ENCODE measurements around the gene CDH23. TPM values are rescaled to one million over a fixed set of nuclear protein-coding genes. Genes with fewer than 3 reads are reported as not detected.

Gene CDH23
- polyA plus RNA-seq, 3 donors, result 0.83 to 1.3 (median 0.96) TPM

DNA sequence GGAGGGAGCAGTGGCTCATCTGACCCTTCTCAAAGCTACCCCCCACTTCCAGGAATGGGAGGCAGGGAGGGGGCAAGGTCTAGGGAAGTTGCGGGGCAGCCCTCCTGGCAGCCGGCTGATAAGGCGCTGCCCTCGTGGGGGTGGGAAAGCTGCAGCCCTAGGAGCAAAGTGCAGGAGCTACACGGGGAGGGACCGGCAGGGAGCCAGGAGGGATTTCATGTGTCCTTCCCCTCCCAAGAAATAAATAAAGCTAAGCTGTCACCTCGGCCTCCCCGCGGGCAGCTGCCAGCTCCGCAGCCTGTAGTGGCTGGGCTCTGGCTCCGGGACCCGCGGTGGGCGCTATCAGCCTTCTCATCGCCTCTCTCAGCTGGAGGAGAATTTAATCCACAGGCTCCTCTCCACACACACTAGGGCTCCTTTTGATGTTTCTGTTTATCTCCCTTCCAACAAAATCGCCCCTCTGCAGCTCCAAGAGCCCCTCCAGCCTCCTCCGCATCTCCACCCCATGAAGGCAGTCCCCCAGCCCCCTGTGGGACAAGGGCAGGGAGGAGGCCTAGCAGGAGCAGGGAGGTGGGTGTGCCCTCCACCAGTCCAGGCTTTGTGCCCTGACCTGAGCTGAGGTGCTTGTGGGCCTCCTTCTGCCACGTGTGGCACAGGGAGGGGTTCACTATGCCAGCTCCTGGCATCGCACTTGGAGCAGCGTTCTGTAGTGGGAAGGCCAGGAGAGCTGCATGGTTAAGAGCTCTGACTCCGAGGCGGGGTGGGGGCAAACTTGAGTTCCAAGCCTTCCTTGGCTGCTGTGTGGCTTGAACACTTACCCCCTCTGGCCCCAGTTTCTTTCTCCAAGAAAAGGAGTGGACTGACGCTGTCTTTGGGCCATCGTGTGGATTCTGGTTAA lies 242.4 kb downstream of the CDH23 start:
- DNase-seq, result no peak

DNA sequence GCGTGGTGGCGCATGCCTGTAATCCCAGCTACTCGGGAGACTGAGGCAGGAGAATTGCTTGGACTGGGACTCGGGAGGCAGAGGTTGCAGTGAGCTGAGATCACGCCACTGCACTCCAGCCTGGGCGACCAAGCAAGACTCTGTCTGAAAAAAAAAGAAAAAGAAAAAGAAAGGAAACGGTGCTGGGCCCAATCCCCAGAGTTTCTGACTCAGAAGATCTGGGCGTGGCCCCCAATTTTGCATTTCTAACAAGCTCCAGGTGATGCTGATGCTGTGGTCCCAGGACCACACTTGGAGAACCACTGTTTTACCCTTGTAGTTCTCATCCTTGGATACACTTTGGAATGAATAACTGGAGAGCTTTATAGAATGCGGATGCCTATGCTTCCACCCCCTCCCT lies 243.9 kb downstream of the CDH23 start:
- no peak for DNase-seq

DNA sequence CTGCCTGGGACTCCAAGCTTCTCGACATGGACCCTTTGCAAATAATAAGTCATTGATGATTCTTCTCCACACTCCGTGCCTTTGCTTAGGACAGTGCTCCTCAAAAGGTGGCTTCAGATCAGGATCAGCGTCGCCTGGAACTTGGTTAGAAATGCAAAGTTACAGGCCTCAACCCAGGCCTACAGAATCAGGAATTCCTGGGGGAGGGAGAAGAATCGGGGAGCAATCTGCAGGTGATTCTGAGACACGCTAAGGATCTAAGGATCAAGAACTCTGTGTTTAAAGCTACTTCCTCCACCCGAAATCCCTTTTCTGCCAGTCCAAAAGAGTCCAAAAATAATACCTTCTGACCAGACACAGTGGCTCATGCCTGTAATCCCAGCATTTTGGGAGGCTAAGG lies 244.7 kb downstream of the CDH23 start:
- DNase-seq, result no peak

DNA sequence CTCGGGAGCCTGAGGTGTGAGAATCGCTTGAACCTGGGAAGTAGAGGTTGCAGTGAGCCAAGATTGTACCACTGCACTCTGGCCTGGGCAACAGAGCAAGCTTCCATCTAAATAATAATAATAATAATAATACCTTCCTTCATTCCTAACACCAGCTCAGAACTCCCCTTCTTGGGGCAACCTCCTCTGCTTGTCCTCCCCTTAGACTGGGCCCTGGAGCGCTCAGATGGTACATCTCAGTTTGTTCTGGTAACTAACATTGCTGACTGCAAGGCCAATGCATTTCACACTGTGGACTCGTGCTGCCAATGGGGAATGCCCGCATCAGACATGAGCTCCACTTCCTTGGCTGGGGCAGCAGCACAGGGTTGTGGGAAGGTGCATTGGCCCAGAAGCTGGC lies 245.3 kb downstream of the CDH23 start:
- no peak for DNase-seq

DNA sequence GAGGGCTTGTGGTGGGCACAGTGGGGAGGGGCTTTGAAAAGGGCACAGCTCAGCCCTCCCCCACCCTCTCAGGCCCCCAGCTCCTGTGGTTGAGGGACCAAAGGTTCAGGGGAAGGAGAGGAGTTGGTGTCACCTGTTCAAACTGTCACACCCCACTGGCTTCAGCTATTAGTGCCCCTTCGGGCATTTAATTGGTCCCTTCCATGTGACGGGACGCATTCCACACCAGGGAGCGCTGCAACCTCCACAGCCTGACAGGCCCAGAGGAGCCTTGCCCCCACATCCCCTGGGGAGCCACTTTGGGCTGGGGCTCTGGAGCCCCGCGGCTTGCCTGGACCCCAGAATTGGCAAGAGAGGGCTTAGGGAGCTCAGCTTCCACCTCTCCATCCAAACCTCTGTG lies 247.2 kb downstream of the CDH23 start:
- DNase-seq, result peak; percentile 69

DNA sequence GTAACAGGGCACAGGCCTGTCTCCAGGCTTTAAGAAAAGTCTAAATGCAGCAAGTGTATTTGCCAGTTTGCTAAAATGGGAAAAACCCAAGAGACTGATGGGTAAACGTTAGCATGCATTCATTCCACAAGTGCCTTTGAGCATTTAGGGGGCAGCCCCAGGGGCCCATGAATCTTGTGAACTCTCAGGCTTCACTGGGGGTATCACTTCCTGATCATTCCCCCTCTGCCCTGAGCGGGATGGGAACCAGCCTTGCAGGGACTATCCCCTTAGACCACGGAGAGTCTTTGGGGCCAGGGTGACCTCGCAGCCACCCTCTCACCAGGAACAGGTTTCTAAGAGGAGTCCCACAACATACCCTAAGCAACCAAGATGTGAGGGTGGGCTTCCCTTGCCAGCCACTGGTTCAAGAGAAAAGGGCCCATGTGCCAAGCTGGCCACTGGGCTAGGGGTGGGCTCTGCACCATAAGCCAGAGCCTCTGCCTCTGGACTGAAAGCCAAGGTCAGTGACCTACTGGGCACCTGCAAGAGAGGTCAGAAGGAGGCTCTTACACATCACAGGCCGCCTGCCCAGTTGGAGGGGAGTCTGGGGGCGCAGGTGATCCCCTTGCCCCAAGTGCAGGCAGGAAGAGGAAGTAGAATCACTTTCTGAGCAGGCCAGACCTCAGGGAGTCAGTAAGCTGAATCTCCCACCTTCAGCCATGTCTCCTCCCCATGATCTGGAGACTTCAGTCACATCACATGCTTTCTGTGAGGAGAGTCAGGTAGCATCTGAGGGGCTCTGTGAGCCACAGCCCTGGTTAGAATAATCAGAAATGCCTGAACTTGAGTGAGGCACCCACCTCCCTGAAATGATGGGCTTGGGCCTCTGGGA lies 247.8 kb downstream of the CDH23 start:
- no peak for DNase-seq

DNA sequence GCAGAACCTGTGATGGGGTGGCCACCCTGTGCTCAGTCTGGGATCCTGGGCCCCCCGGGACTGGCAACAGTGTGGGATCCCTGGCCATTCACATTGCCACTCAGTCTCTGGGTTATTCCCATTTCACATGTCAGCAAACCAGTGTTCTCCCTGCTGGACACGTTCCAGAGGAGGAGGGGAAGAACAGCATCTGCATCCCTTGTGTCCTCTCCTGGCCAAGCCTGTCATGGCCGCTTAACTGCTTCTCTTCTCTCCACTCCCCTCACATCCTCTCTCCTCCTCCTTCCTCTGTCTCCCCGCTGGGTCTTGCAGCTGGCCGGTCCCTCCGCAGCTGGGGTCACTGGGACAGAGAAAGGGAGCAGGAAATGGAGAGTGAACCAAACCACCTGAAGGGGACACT lies 248.5 kb downstream of the CDH23 start:
- no peak for DNase-seq

DNA sequence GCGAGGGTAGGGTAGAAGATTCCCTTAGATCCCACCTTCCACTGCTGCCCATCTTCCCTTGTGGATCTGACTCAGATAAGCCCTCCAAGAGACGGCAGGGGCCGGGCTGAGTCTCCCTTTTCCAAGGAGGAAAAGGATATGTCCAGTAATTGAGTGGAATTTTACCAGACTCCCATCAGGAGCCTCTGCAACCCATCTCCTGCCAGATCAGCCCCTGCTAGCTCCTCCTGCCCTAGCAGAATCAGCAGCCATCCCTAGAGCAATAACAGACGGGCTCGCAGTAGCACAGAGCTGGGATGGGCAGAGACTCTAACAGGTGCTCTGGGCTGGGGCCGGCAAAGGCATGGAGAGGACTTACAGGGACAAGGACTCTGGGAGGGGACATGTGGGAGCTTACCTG lies 249.3 kb downstream of the CDH23 start:
- no peak for DNase-seq

DNA sequence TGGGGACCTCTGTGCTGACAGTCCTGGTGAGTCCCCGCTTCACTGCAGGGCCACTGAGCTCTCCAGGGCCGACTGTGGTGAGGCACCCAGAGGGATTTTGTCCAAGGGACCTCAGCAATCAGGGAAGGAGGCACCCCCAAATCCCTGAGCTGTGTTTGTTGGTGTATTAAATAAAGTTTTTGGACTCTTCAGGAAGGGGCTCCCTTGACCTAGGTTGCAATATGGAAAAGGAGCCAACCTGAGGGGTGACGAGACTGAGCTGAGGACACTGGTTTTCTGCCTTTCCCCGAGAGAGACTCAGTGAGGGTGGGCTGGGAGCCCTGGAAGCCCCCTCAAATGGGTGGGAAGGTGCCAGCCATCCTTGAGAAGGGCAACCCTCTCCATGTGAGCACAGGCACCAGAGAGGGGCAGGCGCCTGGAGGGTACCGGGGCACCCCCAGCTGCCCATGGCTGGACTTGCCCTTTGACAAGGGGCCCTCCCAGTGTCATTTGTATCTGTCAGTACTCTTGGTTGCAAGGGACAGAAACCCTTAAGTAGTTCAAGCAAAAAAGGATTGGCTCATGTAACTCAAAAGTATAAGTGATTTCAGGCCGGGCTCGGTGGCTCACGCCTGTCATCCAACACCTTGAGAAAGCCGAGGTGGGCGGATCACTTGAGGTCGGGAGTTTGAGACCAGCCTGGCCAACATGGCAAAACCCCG lies 250.0 kb downstream of the CDH23 start:
- no peak for DNase-seq

DNA sequence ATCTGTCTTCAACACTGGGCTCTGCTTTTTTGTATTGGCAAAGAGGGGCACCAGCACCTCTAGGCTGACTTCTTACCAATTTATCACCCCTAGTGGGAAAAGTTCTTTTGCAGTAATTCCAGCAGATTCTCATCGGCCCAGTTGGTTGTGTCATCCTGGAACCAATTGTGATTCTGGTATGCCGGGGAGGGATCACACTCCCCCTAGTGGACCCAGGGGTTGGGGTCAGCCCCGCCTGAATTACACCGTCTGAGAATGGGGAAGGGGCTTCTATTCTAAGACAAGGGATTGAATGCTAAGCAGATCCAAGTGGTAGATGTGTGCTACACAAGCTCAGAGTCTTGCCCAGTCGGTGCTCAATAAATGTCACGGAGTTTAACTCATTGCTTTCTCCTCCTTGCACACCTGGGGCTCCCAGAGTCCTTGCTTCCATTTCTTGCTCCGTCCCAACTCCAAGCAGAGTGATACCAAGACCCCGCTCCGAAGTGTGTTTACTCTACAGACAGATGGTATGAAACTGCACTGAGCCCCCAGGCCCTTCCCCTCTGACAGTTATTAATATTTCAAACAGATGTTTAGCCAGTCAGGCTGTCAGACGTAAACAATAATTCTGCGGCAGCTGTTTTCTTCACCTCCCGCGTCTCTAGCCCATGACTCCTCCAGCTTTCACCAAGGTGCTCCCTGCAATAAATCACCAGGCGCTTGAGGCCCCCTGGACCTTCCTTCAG lies 251.0 kb downstream of the CDH23 start:
- no peak for DNase-seq

DNA sequence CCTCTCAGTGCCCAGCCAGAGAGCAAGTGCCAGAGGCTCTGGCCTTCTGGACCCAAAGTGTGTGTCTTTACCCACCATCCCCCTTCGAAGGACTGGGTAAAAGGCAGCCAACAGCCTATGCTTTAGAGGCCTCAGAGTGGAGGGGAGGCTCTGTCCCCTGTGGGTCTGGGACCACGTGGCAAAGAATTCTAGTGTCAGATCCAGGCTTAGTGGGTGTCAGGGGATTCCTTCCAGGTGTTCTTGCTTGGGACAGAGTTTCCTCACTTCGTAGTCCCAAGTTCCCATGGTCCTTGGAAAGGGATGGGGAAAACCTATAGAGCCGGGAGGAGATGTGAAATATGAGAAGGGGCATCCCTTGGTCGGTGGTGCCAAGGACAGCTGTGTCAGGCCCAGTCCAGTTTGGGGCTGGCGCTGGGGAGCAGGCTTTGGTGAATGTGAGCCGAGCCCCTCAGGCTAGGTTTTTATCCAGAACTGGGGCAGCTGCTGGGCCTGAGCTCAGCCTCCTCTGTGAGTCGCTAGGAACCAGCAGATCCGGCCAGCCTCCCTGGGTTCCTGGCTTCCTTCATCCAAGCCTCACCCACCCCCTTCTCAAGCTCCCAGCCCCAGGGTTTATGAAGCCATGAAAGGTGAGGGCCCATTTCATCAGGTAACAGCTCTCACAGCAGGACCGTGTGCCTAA lies 251.7 kb downstream of the CDH23 start:
- no peak for DNase-seq

DNA sequence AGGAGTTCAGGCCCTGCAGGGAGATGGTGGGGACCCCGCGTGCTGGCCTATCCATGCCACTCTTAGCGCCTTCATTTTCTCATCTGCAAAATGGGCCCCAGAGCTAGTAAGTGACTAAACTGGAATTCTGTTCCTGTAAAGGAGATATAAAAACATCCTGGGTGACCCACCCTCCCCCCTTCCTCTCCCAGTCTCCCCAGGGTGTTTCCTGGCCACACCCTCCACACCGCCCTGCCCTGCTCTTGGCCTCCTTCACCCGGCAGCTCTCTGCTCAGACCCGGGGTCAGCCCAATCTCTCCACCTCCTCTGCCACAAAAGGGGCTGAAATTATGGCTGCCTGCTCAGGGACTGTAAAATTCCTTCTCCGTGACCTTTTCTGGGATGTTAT lies 252.2 kb downstream of the CDH23 start:
- DNase-seq, result no peak

DNA sequence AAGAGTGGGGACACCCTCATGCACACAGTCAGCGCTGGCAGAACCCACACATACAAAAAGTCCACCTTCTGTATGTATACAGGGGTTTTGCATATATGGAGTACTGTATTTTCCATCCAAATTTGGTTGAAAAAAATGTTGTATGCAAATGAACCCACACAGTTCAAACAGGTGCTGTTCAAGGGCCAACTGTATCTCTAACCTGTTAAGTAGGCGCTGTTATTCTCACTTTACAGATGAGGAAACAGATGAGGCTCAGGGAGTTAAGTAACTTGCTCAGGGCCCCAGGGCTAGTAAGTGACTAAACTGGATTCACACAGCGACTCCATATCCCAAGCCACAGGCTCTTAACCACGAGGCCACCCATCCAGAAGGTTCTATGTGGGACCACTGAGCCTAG lies 252.9 kb downstream of the CDH23 start:
- no peak for DNase-seq

DNA sequence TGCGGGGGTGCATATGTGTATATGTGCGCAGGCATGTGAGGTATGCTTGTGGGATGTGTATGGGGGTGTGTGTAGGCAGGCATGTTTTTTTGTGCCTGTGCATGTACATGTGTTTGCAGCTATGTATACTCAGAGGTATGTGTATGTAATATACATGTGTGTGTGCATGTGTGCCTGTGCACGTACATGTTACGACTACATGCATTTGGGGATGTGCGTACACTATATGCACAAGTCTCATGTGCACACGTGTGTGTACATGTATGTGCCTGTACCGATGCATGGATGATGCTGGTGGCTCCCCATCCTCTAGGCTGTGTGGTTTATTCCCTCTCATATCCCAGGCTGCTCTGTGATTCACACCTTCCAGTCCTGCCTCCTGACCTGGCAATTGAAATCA lies 253.7 kb downstream of the CDH23 start:
- no peak for DNase-seq

DNA sequence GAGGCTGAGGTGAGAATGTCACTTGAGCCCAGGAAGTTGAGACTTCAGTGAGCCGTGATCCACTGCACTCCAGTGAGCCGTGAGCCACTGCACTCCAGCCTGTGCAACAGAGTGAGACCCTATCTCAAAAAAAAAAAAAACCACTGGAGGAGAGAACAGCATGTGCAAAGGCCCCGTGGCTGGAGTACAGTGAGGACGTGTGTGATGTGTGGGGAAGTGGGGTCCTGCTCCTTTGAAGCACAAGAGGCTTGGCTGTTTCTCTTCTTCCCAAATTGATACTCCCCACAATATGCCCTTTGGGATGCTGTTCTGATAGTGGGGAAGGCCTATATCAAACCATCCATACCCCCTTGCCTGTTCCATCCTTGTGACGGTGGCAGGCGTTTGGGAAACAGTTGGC lies 254.7 kb downstream of the CDH23 start:
- no peak for DNase-seq

DNA sequence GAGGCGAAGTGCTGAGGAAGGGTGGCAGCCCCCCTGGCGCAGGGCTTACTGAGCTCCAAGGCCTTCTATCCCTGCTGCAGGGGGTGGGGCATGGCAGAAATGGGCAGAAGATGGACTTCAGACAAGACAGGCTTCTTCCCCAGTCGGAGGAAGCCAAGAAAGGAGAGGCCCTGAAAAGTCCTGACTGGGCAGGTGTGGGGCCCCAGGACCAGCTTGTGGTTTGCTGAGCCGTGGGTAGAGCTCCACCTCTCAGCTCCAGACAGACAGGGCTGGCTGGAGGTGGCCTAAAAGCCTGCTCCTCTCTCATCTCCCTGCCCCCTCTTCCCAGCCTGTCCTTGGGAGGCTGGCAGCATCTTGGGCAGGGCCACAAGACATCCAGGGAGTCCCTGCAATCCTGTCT lies 255.2 kb downstream of the CDH23 start:
- no peak for DNase-seq

DNA sequence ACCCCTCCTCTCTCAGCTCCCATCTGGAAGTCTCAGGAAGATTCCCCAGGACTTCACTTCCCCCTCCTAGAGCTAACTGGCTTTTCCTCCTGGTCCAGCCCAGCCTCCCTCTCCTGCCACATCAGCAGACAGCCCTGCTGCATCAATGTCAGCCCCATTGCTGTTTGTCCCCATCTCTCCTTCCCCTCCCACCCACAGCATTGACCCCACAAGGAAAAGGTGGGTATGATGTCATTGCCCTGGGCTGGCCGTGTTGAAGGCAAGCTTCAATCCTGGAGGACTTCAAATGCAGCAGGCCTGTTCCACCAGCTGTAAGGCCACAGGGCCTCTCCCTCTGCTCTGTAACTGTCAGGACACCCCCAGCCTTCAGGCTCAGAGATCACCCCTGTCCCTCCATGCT lies 256.3 kb downstream of the CDH23 start:
- no peak for DNase-seq

DNA sequence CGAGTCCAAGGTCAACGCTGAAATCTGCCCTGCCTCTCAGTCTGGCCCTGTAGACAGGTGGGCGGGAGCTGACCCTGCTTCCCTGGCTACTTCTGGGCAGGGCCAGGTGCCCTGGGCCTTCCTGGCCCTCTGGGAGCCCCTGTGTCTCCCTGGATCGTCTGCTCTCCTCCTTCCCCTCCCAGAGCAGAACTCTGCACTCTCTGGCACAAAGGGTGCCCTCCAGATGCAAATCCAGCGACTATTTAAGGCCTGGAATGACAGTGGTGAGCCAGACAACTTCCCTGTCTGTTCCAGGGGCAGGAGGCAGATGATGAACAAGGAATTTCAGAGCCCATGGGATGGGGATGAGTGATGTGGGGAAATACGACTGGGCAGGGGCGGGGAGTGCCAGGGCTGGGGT lies 259.5 kb downstream of the CDH23 start:
- DNase-seq, result no peak

DNA sequence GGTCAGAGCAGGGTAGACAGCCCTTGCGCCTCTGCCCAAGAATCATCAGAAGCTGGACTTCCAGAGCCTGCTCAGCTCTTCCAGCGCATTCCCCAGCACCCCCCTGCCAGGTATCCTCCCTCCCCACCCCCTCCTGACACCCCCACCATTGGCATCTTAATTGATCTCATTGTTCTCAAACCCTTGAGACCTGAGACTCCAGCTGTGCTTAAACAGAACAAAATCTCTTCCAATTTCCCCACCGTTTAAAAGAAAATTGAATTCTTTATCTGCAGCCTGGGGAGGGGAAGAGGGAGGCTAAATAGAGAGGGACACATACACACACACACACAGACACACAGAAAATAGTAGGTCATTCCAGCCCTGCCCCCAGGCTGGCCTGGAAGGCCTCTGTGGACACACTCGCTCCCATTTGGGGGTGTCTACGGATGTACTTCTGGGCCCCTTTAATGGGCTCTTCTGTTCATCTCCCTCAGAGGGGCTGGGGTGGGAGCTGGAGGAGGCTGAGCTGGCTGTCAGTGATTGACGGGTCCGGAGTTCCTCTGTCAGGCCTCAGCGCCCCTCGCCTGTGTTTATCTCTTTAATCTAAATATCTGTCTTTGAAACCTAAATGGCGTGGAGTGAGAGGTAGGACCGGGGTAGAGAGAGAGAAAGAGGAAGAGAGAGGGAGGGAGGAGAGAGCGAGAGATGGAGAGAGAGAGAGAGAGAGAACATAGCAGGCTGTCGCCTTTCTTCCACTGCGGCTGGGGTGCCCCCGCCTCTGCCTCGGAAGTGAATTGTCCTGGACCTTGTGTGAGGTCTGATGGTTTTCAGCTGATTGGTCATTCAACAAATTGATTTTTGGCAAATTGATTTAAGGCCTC lies 261.1 kb downstream of the CDH23 start:
- no peak for DNase-seq

DNA sequence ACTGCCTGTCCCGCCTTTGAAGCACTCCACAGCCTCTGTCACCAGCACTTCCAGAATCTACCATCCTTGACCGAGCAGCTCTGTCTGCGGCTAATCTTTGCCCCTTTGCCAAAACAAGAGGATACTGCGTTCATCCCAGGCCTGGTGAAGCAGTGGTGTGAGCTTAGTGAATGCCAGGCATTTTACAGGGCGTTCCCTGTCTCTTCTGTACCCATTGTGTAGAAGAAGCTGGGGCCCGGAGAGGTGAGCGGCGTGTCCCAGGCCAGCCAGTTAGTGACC lies 261.7 kb downstream of the CDH23 start:
- no peak for DNase-seq
